ENCODE data around the gene ARMC12. TPM values are rescaled to one million over a fixed set of nuclear protein-coding genes. Genes with fewer than 3 reads are reported as not detected.

Gene ARMC12
- total and polyA plus RNA-seq, 2 of the 13 experiments (the other 11 are each of a cell fraction or from before 2014, with no cell fraction given) = 1.3 TPM; not detected in 1

DNA sequence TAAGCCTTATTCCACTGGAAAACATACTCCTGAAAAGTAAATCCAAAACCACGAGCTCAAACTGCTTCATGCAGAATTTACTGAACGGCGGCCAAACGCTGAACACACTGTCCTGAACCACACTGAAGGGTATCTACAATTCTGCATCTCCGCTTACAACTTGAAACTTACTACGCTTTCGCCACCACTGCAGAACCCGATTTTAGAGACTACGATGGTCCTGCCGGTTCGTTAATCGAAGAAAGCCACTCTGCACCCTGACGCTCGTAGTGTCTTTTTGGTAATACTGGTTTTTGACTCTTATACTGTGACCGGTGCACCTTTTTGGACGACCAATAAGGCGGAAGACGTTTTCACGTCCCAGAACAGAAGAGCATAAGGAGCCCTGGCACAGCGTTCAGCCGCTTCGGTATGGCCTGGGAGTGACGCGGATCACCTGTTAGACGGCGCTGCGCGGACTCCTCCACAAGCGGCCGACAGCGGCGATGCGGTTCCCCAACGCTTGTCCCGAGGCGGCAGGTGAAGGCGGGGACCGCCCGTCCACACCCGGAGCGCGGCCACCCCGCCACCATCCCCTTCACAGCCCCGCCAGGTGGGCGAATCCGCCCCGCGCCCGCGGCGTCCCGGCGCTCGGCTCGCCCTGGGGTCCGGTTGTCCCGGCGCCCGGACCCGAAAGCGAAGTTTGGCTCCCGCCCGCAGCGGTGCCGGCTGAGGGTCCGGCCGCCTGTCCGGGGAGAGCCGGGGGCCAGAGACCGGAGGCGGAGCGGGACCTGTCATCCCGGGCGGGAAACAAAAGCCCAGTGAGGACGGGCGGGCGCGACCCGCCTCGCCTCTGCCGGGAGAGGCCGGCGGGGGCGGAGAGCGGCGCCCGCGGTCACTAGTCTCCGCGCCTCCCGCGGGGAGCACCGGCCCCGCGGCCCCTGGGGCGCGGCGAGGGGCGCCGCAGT is 48.9 kb upstream of the ARMC12 start (continued):
- TF ChIP-seq AKAP8 (CRISPR knock-in tag; IDR thresholded peaks at IDR 0.05) (peak; percentile 21; the same call in 1 of the 2 replicates), YY1 (IDR thresholded peaks at IDR 0.05; ENCODE audit: insufficient read depth, insufficient replicate concordance, low read depth, low read length) (no peak), ZNF564 (CRISPR knock-in tag; IDR thresholded peaks at IDR 0.05) (no peak; the same call in 1 of the 2 replicates), ZNF33B (CRISPR knock-in tag; IDR thresholded peaks at IDR 0.05) (peak; percentile 86; the same call in 1 of the 2 replicates), TOE1 (CRISPR knock-in tag; IDR thresholded peaks at IDR 0.05) (no peak), PAX8 (CRISPR knock-in tag; IDR thresholded peaks at IDR 0.05; ENCODE audit: borderline replicate concordance) (no peak), SMARCE1 (IDR thresholded peaks at IDR 0.05; ENCODE audit: borderline replicate concordance) (no peak), GATAD1 (CRISPR knock-in tag; IDR thresholded peaks at IDR 0.05) (peak; percentile 4; the same call in 1 of the 2 replicates), BRD4 (CRISPR knock-in tag; IDR thresholded peaks at IDR 0.05) (no peak), KLF13 (CRISPR knock-in tag; IDR thresholded peaks at IDR 0.05) (no peak), FOXA1 (IDR thresholded peaks at IDR 0.05) (no peak), FOXA1 (CRISPR knock-in tag; IDR thresholded peaks at IDR 0.05) (no peak), ZNF878 (CRISPR knock-in tag; IDR thresholded peaks at IDR 0.05) (no peak), ZBTB3 (CRISPR knock-in tag; IDR thresholded peaks at IDR 0.05; ENCODE audit: borderline replicate concordance, low read depth) (no peak; the same call in 1 of the 2 replicates), KLF9 (CRISPR knock-in tag; IDR thresholded peaks at IDR 0.05; ENCODE audit: low read depth) (no peak), BCL6 (CRISPR knock-in tag; IDR thresholded peaks at IDR 0.05) (no peak)
- TF ChIP-seq, protein P1, sequence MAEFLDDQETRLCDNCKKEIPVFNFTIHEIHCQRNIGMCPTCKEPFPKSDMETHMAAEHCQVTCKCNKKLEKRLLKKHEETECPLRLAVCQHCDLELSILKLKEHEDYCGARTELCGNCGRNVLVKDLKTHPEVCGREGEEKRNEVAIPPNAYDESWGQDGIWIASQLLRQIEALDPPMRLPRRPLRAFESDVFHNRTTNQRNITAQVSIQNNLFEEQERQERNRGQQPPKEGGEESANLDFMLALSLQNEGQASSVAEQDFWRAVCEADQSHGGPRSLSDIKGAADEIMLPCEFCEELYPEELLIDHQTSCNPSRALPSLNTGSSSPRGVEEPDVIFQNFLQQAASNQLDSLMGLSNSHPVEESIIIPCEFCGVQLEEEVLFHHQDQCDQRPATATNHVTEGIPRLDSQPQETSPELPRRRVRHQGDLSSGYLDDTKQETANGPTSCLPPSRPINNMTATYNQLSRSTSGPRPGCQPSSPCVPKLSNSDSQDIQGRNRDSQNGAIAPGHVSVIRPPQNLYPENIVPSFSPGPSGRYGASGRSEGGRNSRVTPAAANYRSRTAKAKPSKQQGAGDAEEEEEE (CRISPR knock-in tag; IDR thresholded peaks at IDR 0.05; ENCODE audit: borderline replicate concordance) = no peak
- TF ChIP-seq, protein P2, sequence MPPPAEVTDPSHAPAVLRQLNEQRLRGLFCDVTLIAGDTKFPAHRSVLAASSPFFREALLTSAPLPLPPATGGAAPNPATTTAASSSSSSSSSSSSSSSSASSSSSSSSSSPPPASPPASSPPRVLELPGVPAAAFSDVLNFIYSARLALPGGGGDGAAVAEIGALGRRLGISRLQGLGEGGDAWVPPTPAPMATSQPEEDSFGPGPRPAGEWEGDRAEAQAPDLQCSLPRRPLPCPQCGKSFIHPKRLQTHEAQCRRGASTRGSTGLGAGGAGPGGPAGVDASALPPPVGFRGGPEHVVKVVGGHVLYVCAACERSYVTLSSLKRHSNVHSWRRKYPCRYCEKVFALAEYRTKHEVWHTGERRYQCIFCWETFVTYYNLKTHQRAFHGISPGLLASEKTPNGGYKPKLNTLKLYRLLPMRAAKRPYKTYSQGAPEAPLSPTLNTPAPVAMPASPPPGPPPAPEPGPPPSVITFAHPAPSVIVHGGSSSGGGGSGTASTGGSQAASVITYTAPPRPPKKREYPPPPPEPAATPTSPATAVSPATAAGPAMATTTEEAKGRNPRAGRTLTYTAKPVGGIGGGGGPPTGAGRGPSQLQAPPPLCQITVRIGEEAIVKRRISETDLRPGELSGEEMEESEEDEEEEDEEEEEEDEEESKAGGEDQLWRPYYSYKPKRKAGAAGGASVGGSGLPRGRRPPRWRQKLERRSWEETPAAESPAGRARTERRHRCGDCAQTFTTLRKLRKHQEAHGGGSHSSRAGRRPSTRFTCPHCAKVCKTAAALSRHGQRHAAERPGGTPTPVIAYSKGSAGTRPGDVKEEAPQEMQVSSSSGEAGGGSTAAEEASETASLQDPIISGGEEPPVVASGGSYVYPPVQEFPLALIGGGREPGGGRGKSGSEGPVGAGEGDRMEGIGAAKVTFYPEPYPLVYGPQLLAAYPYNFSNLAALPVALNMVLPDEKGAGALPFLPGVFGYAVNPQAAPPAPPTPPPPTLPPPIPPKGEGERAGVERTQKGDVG (CRISPR knock-in tag; IDR thresholded peaks at IDR 0.05; ENCODE audit: borderline replicate concordance) = no peak
- TF ChIP-seq, protein P3, sequence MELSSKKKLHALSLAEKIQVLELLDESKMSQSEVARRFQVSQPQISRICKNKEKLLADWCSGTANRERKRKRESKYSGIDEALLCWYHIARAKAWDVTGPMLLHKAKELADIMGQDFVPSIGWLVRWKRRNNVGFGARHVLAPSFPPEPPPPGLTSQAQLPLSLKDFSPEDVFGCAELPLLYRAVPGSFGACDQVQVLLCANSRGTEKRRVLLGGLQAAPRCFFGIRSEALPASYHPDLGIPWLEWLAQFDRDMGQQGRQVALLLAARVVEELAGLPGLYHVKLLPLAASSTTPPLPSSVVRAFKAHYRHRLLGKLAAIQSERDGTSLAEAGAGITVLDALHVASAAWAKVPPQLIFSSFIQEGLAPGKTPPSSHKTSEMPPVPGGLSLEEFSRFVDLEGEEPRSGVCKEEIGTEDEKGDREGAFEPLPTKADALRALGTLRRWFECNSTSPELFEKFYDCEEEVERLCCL (CRISPR knock-in tag; IDR thresholded peaks at IDR 0.05; ENCODE audit: borderline replicate concordance) = no peak
- TF ChIP-seq, protein P4, sequence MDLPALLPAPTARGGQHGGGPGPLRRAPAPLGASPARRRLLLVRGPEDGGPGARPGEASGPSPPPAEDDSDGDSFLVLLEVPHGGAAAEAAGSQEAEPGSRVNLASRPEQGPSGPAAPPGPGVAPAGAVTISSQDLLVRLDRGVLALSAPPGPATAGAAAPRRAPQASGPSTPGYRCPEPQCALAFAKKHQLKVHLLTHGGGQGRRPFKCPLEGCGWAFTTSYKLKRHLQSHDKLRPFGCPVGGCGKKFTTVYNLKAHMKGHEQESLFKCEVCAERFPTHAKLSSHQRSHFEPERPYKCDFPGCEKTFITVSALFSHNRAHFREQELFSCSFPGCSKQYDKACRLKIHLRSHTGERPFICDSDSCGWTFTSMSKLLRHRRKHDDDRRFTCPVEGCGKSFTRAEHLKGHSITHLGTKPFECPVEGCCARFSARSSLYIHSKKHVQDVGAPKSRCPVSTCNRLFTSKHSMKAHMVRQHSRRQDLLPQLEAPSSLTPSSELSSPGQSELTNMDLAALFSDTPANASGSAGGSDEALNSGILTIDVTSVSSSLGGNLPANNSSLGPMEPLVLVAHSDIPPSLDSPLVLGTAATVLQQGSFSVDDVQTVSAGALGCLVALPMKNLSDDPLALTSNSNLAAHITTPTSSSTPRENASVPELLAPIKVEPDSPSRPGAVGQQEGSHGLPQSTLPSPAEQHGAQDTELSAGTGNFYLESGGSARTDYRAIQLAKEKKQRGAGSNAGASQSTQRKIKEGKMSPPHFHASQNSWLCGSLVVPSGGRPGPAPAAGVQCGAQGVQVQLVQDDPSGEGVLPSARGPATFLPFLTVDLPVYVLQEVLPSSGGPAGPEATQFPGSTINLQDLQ (CRISPR knock-in tag; IDR thresholded peaks at IDR 0.05) = no peak

Data from HepG2 (cell line).